ENCODE data around the gene SLC16A8. TPM values are rescaled to one million over a fixed set of nuclear protein-coding genes. Genes with fewer than 3 reads are reported as not detected.

SLC16A8 gene
- total RNA-seq, result 1 to 10 TPM in 1 of 3 donors, not detected in 2; 1.0 TPM
- 0.14 TPM for total RNA-seq (2013)

GRCh38 chr22:38083931-38084631 lies at the start of gene SLC16A8:
SLC16A8 (minus strand) TSS chr22:38084184; CDS start chr22:38082873, 1,311 bp downstream.
- no peaks in the 10 kb centered on the region for H3K27me3 Mint-ChIP-seq (ENCODE audit: low read depth in 2 of 2)
- no peaks in the 10 kb centered on the region for H3K9me3 Mint-ChIP-seq
- ATAC-seq, result no peak
- H3K9me3 ChIP-seq (ENCODE audit: control insufficient read depth, insufficient read depth, low read length), result no peaks in the 10 kb centered on the region
- no peak within 1 kb of the TSS for H3K4me3 ChIP-seq (ENCODE audit: low read length)
- DNase-seq, result no peak
- intact Hi-C loops (cut with micrococcal nuclease), result no loop called here
- TF ChIP-seq CTCF (IDR thresholded peaks at IDR 0.05), result no peak
- no peaks in the 10 kb centered on the region for H3K36me3 ChIP-seq (ENCODE audit: control insufficient read depth, insufficient read depth, low read length)
- H3K4me1 Mint-ChIP-seq, result peaks cover 0 to 15% of the 10 kb centered on the region in 2 donors
- no peaks in the 10 kb centered on the region for H3K36me3 Mint-ChIP-seq
- no peak within 1 kb of the TSS for H3K4me3 Mint-ChIP-seq
- peaks cover 19% of the 10 kb centered on the region for H3K4me1 ChIP-seq (ENCODE audit: control insufficient read depth, insufficient read depth, low read length)
- H3K27ac ChIP-seq (ENCODE audit: low read length), result no peak within 1 kb of the TSS
- H3K27me3 ChIP-seq (ENCODE audit: control insufficient read depth, insufficient read depth, low read length), result peaks cover 18% of the 10 kb centered on the region
- WGBS (ENCODE audit: insufficient coverage), result 87% methylated on average over 16 of the region's 16 CpGs
- no peak within 1 kb of the TSS for H3K27ac Mint-ChIP-seq

GRCh38 chr22:38133331-38133730 lies 49.3 kb upstream of the SLC16A8 start:
- no peaks in the 10 kb centered on the region for H3K36me3 Mint-ChIP-seq

GRCh38 chr22:38132794-38133193 lies 48.8 kb upstream of the SLC16A8 start:
- no peaks in the 10 kb centered on the region for H3K9me3 ChIP-seq (ENCODE audit: control insufficient read depth, insufficient read depth, low read length)
- no peaks in the 10 kb centered on the region for H3K27me3 ChIP-seq (ENCODE audit: control insufficient read depth, insufficient read depth, low read length)
- Mint-ChIP-seq H3K27ac (no peak overlapping the region), H3K4me1 (peaks cover 9 to 10% of the 10 kb centered on the region in 2 donors), H3K27me3 (ENCODE audit: low read depth in 2 of 2) (no peaks in the 10 kb centered on the region), H3K4me3 (no peak overlapping the region), H3K36me3 (no peaks in the 10 kb centered on the region), H3K9me3 (no peaks in the 10 kb centered on the region)
- 97% methylated on average over 28 of the region's 28 CpGs for WGBS (ENCODE audit: insufficient coverage)
- no peak overlapping the region for H3K4me3 ChIP-seq (ENCODE audit: low read length)
- H3K4me1 ChIP-seq (ENCODE audit: control insufficient read depth, insufficient read depth, low read length), result peaks cover under 1% of the 10 kb centered on the region
- TF ChIP-seq CTCF (IDR thresholded peaks at IDR 0.05), result no peak
- ATAC-seq, result no peak
- DNase-seq, result no peak
- no peak overlapping the region for H3K27ac ChIP-seq (ENCODE audit: low read length)
- peaks cover 66% of the 10 kb centered on the region for H3K36me3 ChIP-seq (ENCODE audit: control insufficient read depth, insufficient read depth, low read length)
- intact Hi-C loops (cut with micrococcal nuclease), result no loop called here

More at GRCh38 chr22:38133331-38133730, 49.3 kb upstream of the SLC16A8 start:
- Histone ChIP-seq H3K4me3 (ENCODE audit: low read length) (no peak overlapping the region), H3K4me1 (ENCODE audit: control insufficient read depth, insufficient read depth, low read length) (peaks cover 4% of the 10 kb centered on the region), H3K36me3 (ENCODE audit: control insufficient read depth, insufficient read depth, low read length) (peaks cover 66% of the 10 kb centered on the region), H3K9me3 (ENCODE audit: control insufficient read depth, insufficient read depth, low read length) (no peaks in the 10 kb centered on the region), H3K27ac (ENCODE audit: low read length) (no peak overlapping the region), H3K27me3 (ENCODE audit: control insufficient read depth, insufficient read depth, low read length) (no peaks in the 10 kb centered on the region)
- ATAC-seq, result no peak
- WGBS (ENCODE audit: insufficient coverage), result 99% methylated on average over 4 of the region's 4 CpGs
- no peak for DNase-seq
- Mint-ChIP-seq H3K27me3 (ENCODE audit: low read depth in 2 of 2) (no peaks in the 10 kb centered on the region), H3K27ac (no peak overlapping the region), H3K9me3 (no peaks in the 10 kb centered on the region), H3K4me3 (no peak overlapping the region), H3K4me1 (peaks cover 9 to 10% of the 10 kb centered on the region in 2 donors)
- no peak for TF ChIP-seq CTCF (IDR thresholded peaks at IDR 0.05)
- intact Hi-C loops (cut with micrococcal nuclease), result no loop called here

- Histone ChIP-seq H3K9me3 (ENCODE audit: control insufficient read depth, insufficient read depth, low read length) (no peaks in the 10 kb centered on the region), H3K36me3 (ENCODE audit: control insufficient read depth, insufficient read depth, low read length) (peaks cover 70% of the 10 kb centered on the region), H3K27me3 (ENCODE audit: control insufficient read depth, insufficient read depth, low read length) (no peaks in the 10 kb centered on the region), H3K27ac (ENCODE audit: low read length) (no peak overlapping the region), H3K4me1 (ENCODE audit: control insufficient read depth, insufficient read depth, low read length) (no peaks in the 10 kb centered on the region), H3K4me3 (ENCODE audit: low read length) (no peak overlapping the region)
- no peak for TF ChIP-seq CTCF (IDR thresholded peaks at IDR 0.05)
- Mint-ChIP-seq H3K4me3 (no peak overlapping the region), H3K4me1 (peaks cover 9 to 10% of the 10 kb centered on the region in 2 donors), H3K27me3 (ENCODE audit: low read depth in 2 of 2) (no peaks in the 10 kb centered on the region), H3K9me3 (no peaks in the 10 kb centered on the region), H3K36me3 (no peaks in the 10 kb centered on the region), H3K27ac (no peak overlapping the region)
- WGBS (ENCODE audit: insufficient coverage), result 97% methylated on average over 7 of the region's 7 CpGs
- ATAC-seq (no peak), DNase-seq (no peak)
- intact Hi-C loops (cut with micrococcal nuclease), result no loop called here
These were observed 48.2 kb upstream of the SLC16A8 start for GRCh38 chr22:38132136-38132535.
